ENCODE measurements around the gene ULK1.

GRCh38 chr12:131896811-131897270, 2.4 kb downstream of the ULK1 start:
- TF ChIP-seq, protein P1, sequence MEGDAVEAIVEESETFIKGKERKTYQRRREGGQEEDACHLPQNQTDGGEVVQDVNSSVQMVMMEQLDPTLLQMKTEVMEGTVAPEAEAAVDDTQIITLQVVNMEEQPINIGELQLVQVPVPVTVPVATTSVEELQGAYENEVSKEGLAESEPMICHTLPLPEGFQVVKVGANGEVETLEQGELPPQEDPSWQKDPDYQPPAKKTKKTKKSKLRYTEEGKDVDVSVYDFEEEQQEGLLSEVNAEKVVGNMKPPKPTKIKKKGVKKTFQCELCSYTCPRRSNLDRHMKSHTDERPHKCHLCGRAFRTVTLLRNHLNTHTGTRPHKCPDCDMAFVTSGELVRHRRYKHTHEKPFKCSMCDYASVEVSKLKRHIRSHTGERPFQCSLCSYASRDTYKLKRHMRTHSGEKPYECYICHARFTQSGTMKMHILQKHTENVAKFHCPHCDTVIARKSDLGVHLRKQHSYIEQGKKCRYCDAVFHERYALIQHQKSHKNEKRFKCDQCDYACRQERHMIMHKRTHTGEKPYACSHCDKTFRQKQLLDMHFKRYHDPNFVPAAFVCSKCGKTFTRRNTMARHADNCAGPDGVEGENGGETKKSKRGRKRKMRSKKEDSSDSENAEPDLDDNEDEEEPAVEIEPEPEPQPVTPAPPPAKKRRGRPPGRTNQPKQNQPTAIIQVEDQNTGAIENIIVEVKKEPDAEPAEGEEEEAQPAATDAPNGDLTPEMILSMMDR (conservative IDR thresholded peaks at IDR 0.05; ENCODE audit: low read depth in 2 of 2), result no peak
- TF ChIP-seq EZH2phosphoT487 (IDR thresholded peaks at IDR 0.05; ENCODE audit: unreplicated experiment) (no peak), EZH2 (IDR thresholded peaks at IDR 0.05; ENCODE audit: low read depth, unreplicated experiment) (no peak), REST (IDR thresholded peaks at IDR 0.05; ENCODE audit: unreplicated experiment) (no peak), POLR2AphosphoS5 (IDR thresholded peaks at IDR 0.05; ENCODE audit: low read depth) (no peak), NANOG (IDR thresholded peaks at IDR 0.05; ENCODE audit: borderline replicate concordance) (no peak), ETS1 (IDR thresholded peaks at IDR 0.05) (no peak), JUNB (IDR thresholded peaks at IDR 0.05; ENCODE audit: unreplicated experiment) (no peak), ZNF331 (CRISPR knock-in tag; IDR thresholded peaks at IDR 0.05; ENCODE audit: low read depth) (no peak), CREB1 (CRISPR knock-in tag; IDR thresholded peaks at IDR 0.05; ENCODE audit: low read depth) (no peak), ZNF114 (CRISPR knock-in tag; IDR thresholded peaks at IDR 0.05) (no peak), ZNF462 (CRISPR knock-in tag; IDR thresholded peaks at IDR 0.05) (no peak)
